D721Med (cell line): Measurements from ENCODE around the gene CPNE8.

Source experiments
- DNase-seq: peaks from one replicate; pipeline ENCODE4 v3.0.0; 2011; ENCODE audit warnings: low spot score; ENCODE audit not compliant: insufficient read length
- FAIRE-seq: peaks from 2 replicates; lab custom pipeline; 2011; peaks lifted over from hg19 to GRCh38; lab: Jason Lieb, UNC
- TF ChIP-seq, protein P1 (sequence below): IDR thresholded peaks from 2 replicates; pipeline ENCODE4 v1.5.1; 2012; ENCODE audit warnings: mild to moderate bottlenecking, control low read depth; ENCODE audit not compliant: insufficient read depth; ENCODE audit errors: missing control alignments

Gene CPNE8

DNA sequence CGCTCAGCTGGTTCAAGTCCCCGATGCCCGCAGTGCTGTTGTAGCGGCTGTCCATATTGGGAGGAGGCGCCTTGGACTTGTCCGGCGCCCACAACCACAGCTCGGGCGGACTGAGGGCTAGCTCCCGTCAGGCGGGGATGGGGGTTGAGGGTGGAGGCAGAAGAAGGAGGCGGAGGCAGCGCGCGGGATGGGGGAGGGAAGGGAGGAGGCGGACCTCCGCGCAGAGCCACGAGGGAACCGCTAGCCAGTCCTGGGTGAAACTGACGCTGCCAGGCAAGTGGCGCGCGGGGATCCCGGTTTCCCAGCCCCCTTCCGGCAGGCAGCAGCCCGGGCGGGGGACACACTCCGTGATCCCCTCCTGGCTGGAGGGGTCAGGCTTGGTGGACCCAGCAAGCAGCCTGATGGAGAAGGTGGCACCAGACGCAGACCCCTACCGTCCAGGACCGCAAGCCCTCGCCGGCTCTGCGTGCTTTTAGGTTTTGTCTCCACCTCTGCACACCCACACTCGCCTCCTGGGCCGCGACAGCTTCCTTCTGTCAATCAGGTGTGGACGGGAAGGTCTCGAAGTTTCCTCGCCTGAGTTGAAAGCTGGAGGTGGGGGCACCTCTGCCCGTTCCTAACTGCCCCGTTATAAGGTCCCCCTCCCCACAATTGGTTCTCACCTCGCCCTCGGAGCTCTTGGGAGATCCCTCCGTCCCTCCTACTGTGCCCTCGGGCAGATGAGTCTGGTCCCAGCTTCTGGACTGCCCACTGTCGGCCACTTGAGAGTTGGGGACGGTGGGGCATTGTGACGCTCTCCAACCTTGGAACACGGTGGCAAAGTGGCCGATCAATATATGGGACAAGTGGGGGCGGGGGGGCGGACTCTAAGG is at the start of gene CPNE8:
TSS of gene CPNE8 (minus strand) at position 112 of the 872 bp plus-strand sequence. CDS start at position 55, 57 bp downstream.
- DNase-seq (no peak), FAIRE-seq (no peak)
- TF ChIP-seq, protein P1, sequence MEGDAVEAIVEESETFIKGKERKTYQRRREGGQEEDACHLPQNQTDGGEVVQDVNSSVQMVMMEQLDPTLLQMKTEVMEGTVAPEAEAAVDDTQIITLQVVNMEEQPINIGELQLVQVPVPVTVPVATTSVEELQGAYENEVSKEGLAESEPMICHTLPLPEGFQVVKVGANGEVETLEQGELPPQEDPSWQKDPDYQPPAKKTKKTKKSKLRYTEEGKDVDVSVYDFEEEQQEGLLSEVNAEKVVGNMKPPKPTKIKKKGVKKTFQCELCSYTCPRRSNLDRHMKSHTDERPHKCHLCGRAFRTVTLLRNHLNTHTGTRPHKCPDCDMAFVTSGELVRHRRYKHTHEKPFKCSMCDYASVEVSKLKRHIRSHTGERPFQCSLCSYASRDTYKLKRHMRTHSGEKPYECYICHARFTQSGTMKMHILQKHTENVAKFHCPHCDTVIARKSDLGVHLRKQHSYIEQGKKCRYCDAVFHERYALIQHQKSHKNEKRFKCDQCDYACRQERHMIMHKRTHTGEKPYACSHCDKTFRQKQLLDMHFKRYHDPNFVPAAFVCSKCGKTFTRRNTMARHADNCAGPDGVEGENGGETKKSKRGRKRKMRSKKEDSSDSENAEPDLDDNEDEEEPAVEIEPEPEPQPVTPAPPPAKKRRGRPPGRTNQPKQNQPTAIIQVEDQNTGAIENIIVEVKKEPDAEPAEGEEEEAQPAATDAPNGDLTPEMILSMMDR, result no peak

DNA sequence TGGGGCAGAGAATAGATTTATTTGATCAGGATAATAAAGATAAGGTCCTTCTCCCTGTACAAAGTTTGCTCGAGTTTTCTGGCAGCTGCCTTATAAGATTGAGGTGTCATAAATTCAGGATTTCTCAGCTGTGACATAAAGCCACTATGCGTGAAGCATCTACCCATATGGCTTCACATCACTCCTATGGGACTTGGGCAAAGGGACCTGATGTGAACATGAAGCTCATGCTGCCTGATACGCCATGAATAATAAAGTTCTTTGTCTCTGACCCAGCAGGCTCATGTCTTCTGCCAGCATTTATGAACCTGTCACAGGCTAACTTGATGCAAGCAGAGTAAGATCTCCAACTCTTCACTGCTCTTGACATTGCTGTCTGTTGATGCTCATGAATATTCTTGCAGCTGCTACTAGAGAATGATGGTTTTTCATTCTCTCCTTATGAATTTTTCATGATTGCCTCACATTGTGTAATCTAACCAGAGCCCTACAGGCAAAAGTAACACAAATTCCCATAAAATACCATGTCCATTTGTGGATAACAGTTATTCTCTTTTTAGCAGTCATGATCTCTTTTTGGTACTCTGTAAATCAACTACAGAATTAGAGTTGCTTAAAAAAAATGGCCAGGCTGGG is 49.0 kb upstream of the CPNE8 start:
- TF ChIP-seq, protein P1, result no peak
- FAIRE-seq, result no peak
- DNase-seq, result no peak

- FAIRE-seq, result no peak
- no peak for DNase-seq
- TF ChIP-seq, protein P1, result no peak
These were observed 44.0 kb upstream of the CPNE8 start for GRCh38 chr12:38949363-38949762.

- FAIRE-seq (no peak), DNase-seq (no peak)
- TF ChIP-seq, protein P1, result no peak
These were observed 29.3 kb upstream of the CPNE8 start for GRCh38 chr12:38934686-38935085.

- no peak for DNase-seq
- TF ChIP-seq, protein P1, result no peak
These were observed 28.7 kb upstream of the CPNE8 start for GRCh38 chr12:38934078-38934584.

DNA sequence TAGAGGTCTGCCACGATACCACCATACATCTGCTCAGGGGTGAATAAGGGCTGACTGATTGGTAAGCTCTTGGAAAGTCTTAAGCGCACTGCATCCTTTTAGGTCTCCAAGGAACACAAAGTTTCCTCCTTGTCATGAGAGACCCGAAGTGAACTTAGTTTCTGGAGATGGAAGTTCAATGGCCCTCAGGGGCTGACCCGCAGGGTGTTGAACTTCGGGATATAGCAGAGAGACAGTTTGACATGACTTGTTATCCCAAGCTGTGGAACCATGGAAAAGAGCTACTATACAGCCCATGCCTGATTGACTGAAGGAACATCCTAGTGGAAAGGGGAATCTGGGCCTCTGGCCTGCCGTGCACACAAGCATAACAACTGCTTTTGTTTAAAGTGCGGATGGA is 26.9 kb upstream of the CPNE8 start:
- DNase-seq (no peak), FAIRE-seq (no peak)
- TF ChIP-seq, protein P1, result no peak

More at GRCh38 chr12:38934078-38934584, 28.7 kb upstream of the CPNE8 start:
- no peak for FAIRE-seq
